Choroid plexus epithelial cell (primary cell): ENCODE results near the gene GNB5.
A peak's percentile ranks its signal among the peaks of the same experiment; 100 is the strongest.

Experiments used
- DNase-seq: peaks from one replicate; pipeline ENCODE4 v3.0.0-alpha.2; 2010; ENCODE audit warnings: low read depth
- H3K4me3 ChIP-seq: 2 replicates; pipeline ENCODE4 v1.5.1; 2011; ENCODE audit warnings: low read depth, mild to moderate bottlenecking, control low read depth, low read length, moderate library complexity
- TF ChIP-seq, protein P1 (sequence below): conservative IDR thresholded peaks from 2 replicates; pipeline ENCODE4 v1.5.1; 2011; ENCODE audit warnings: low read depth, mild to moderate bottlenecking, control low read depth, inconsistent platforms, low read length, moderate library complexity

Gene GNB5

DNA sequence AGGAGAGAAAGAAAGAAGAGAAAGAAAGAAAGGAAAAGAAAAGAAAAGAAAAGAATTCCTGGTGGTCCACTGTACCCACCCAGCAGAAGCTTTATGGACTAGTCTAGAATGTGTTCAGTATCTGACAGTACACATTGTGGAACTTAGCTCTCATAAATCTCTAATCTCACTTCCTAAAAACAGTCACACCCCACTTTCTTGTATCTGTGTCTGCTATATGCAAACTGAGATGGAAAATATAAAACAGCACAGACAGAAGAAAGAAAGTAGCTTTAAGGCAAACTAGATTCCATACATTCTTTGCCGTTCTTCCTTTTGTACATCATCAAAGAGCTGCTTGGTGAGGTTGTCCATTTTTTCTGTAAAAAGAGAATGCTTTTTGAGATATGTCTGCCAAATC lies 41.1 kb upstream of the GNB5 start:
- DNase-seq: no peak
- no peak overlapping the region for H3K4me3 ChIP-seq
- TF ChIP-seq, protein P1, sequence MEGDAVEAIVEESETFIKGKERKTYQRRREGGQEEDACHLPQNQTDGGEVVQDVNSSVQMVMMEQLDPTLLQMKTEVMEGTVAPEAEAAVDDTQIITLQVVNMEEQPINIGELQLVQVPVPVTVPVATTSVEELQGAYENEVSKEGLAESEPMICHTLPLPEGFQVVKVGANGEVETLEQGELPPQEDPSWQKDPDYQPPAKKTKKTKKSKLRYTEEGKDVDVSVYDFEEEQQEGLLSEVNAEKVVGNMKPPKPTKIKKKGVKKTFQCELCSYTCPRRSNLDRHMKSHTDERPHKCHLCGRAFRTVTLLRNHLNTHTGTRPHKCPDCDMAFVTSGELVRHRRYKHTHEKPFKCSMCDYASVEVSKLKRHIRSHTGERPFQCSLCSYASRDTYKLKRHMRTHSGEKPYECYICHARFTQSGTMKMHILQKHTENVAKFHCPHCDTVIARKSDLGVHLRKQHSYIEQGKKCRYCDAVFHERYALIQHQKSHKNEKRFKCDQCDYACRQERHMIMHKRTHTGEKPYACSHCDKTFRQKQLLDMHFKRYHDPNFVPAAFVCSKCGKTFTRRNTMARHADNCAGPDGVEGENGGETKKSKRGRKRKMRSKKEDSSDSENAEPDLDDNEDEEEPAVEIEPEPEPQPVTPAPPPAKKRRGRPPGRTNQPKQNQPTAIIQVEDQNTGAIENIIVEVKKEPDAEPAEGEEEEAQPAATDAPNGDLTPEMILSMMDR: no peak

DNA sequence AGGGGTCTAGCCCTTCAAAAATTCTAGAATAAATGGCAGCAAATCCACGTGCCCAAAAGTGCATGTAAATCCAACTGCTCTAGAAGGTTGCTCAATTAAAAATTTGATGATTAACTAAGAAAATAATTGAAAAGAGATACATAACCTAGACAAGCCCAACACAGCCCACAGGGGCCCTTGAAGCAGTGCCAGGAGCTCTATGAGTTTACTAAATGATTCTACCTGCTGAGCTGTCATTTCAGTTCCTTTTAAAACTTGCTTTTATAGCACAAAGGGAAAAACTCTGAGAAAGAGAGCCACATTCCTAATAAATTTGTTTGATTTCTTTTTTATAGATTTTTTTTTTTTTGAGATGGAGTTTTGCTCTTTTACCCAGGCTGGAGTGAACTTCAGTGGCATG lies 38.9 kb upstream of the GNB5 start:
- no peak overlapping the region for H3K4me3 ChIP-seq
- DNase-seq: no peak
- TF ChIP-seq, protein P1: no peak

DNA sequence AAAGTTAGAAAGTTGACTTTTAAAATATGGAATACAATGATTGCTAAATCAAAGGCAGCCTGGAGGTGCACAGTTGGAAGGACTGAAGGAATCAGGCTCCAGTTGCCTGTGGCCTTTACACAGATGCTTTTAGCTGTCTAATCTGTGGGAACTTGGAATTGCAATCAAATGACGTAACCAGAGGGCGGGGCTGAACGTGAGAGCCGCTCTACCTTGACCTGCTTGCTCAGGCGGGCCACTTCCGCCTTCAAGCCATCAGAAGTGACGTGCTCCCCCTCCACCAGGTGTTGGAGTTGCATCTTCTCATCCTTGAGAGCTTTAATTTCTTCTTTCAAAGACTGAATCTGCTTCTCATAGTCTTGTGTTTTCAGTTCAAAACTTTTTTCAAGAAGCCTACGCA lies 37.7 kb upstream of the GNB5 start:
- no peak for DNase-seq
- TF ChIP-seq, protein P1: no peak
- H3K4me3 ChIP-seq: no peak overlapping the region

DNA sequence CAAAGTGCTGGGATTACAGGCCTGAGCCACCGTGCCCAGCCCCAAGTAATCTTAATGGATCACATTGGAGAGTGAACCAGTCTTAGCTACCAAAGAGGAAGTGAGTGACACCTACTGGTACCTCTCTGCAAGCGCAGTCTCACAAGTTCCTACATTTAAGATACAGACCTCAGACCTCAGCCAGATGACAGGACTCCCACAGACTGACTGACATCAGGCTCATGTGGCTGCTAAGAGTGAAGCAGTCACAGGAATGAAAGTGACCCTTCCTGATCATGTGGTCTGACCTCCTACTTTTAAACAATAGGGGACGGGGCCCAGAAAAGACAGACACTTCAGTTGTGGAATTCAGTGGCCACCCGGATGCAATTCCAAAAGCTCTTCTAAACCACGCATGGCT lies 36.3 kb upstream of the GNB5 start:
- H3K4me3 ChIP-seq: no peak overlapping the region
- DNase-seq: peak; percentile 94

DNA sequence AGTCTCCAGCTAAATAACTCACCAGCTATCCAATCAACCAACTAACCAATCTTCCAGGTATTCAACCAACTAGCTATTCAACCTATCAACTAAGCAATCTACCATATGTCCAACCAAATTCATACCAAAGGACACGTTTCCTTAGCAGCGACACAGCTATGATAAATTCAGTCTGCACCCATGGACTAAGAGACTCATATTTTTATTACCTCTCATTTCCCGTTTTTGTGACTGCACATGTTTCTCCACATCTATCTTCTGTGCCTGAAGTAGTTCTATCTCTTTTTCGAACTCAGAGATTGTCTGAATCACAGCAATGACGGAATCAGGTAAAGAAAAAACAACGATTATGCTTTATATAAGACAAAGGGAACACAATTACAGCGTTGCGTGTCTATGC lies 34.0 kb upstream of the GNB5 start:
- DNase-seq: no peak
- TF ChIP-seq, protein P1: no peak

More for the DNA sequence above, 36.3 kb upstream of the GNB5 start:
- TF ChIP-seq, protein P1: peak; percentile 85

DNA sequence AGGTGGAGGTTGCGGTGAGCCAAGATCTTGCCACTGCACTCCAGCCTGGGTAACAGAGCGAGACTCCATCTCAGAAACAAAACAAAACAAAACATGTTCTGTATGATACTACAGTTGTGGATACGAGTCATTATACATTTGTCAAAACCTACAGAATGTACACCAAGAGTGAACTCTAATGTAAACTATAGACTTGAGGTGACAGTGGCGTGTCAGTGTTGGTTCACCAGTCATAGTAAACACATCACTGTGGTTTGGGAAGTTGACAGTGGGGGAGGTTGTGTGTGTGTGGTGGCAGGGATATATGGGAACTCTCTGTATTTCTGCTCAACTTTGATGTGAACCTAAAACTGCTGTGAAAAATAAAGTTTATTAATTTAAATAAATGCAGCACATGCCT lies 33.0 kb upstream of the GNB5 start:
- H3K4me3 ChIP-seq: no peak overlapping the region
- TF ChIP-seq, protein P1: no peak

More for the DNA sequence above, 34.0 kb upstream of the GNB5 start:
- H3K4me3 ChIP-seq: no peak overlapping the region

DNA sequence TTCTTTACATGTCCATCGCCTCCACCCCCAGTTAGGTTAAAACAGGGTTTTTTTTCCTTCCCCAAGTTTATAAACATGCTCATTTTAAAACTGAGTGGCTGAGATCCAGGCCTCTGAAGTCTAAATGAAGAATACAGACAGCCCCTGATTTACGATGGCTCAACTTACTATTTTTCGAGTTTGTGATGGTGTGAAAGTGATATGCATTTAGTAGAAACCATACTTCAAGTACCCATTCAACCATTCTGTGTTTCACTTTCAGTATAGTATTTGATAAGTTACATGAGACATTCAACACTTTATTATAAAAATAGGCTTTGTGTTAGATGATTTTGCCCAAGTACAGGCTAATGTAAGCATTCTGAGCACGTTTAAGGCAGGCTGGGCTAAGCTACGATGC lies 30.5 kb upstream of the GNB5 start:
- DNase-seq: no peak
- TF ChIP-seq, protein P1: no peak
- no peak overlapping the region for H3K4me3 ChIP-seq

More for the DNA sequence above, 33.0 kb upstream of the GNB5 start:
- no peak for DNase-seq
